Measurements from ENCODE around the gene TIPARP. TPM values are rescaled to one million over a fixed set of nuclear protein-coding genes. Genes with fewer than 3 reads are reported as not detected.

The TIPARP gene
- polyA plus RNA-seq, 1 of the 3 experiments (the other 2 are of a cell fraction): 6.2 TPM

DNA sequence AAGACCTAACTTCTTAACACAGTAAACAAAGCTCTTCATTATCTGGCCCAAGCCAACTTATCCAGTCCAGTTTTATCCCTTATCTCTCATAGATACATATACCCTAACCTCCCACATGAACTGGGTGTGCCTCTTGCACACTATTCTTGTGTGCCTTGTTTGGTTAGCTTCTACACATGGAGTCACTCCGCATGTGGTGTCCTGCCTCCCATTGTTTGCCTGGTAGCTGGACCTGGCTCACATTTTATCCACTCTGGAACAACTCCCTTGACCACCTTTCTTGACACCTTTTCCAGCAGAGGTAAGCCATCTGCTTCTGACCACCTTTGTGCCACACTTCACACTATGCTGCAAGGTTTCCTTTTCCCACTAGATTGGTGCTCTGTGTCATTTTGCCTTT lies 15.2 kb downstream of the TIPARP start:
- TF ChIP-seq FOXJ3 (CRISPR knock-in tag; IDR thresholded peaks at IDR 0.05) (no peak), TCF12 (IDR thresholded peaks at IDR 0.05) (no peak), NFIC (IDR thresholded peaks at IDR 0.05; ENCODE audit: borderline replicate concordance) (no peak), RCOR1 (IDR thresholded peaks at IDR 0.05; ENCODE audit: low read length) (no peak), RAD21 (IDR thresholded peaks at IDR 0.05; ENCODE audit: low read length) (no peak)
- Histone ChIP-seq H3K4me1 (ENCODE audit: control insufficient read depth in 1 of 2, insufficient read depth in 2 of 2, low read depth in 1 of 2, low read length in 1 of 2) (peaks cover 5 to 73% of the 10 kb centered on the region in 2 experiments), H3K9me3 (no peaks in the 10 kb centered on the region), H3F3A (replicated peaks; ENCODE audit: insufficient read depth) (peaks cover 30% of the 10 kb centered on the region), H4K20me1 (ENCODE audit: insufficient read depth) (peaks cover 10% of the 10 kb centered on the region), H3K27ac (ENCODE audit: low read depth in 2 of 2, low read length in 1 of 2) (no peak overlapping the region), H2AFZ (ENCODE audit: low read depth) (no peak overlapping the region), H3K36me3 (replicated peaks in 1 of 2; ENCODE audit: control insufficient read depth in 1 of 2, insufficient read depth in 2 of 2, low read length in 1 of 2) (peaks cover 12 to 13% of the 10 kb centered on the region in 2 experiments), H3K79me2 (ENCODE audit: insufficient read depth) (peaks cover 89% of the 10 kb centered on the region), H3K4me2 (peak overlapping the region; percentile 31; the same call in 1 of the 2 replicates), H3K27me3 (ENCODE audit: insufficient read depth) (no peaks in the 10 kb centered on the region), H3K4me3 (ENCODE audit: low read depth in 2 of 2, low read length in 1 of 2) (no peak overlapping the region), H3K9me2 (no peaks in the 10 kb centered on the region), H3K9ac (no peak overlapping the region)
- CTCF ChIA-PET: interaction anchor here (1.0 to 1.5 kb wide), 2 partner anchors 9 to 11 kb away, joined by 3 read pairs; no protein-coding TSS in a partner anchor
- POLR2A ChIA-PET: no interaction called here
- no peak for DNase-seq
- WGBS (ENCODE audit: low lambda C conversion rate): 0% methylated on average over 1 of the region's 1 CpG

DNA sequence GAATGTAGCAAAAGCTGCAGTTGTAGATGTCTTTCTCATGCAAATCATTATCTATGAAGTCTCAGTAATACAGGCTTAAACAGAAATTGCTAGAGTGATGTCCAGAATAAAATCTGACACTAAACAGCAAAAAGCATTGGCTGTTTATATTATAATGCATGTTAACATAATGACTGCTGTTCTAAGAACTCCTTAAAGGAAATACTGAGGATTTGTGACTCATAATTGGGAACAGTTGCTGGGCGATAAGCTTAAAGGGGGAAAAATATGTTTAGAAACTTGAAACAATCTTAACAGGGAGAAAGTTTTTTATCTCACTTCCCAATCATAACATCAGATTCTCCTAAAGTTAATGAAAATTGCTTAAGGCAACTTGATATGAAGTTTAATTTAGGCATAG lies 17.5 kb downstream of the TIPARP start:
- WGBS (ENCODE audit: low lambda C conversion rate): 9% methylated on average over 1 of the region's 1 CpG
- TF ChIP-seq, protein P1, sequence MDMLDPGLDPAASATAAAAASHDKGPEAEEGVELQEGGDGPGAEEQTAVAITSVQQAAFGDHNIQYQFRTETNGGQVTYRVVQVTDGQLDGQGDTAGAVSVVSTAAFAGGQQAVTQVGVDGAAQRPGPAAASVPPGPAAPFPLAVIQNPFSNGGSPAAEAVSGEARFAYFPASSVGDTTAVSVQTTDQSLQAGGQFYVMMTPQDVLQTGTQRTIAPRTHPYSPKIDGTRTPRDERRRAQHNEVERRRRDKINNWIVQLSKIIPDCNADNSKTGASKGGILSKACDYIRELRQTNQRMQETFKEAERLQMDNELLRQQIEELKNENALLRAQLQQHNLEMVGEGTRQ (IDR thresholded peaks at IDR 0.05; ENCODE audit: borderline replicate concordance, low read depth, low read length): no peak
- TF ChIP-seq, protein P2, sequence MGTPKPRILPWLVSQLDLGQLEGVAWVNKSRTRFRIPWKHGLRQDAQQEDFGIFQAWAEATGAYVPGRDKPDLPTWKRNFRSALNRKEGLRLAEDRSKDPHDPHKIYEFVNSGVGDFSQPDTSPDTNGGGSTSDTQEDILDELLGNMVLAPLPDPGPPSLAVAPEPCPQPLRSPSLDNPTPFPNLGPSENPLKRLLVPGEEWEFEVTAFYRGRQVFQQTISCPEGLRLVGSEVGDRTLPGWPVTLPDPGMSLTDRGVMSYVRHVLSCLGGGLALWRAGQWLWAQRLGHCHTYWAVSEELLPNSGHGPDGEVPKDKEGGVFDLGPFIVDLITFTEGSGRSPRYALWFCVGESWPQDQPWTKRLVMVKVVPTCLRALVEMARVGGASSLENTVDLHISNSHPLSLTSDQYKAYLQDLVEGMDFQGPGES (IDR thresholded peaks at IDR 0.05; ENCODE audit: low read depth, low read length): no peak
- TF ChIP-seq POLR2AphosphoS5 (IDR thresholded peaks at IDR 0.05; ENCODE audit: low read depth, low read length) (peak; percentile 42; the same call in 1 of the 2 replicates), NFIC (IDR thresholded peaks at IDR 0.05; ENCODE audit: borderline replicate concordance) (peak; percentile 62; the same call in 1 of the 2 replicates), JUND (IDR thresholded peaks at IDR 0.05) (peak; percentile 87), RFX5 (IDR thresholded peaks at IDR 0.05; ENCODE audit: low read length) (no peak), CHD2 (IDR thresholded peaks at IDR 0.05; ENCODE audit: low read length, partially characterized antibody) (no peak), MXI1 (IDR thresholded peaks at IDR 0.05; ENCODE audit: low read depth, low read length) (no peak), EP300 (IDR thresholded peaks at IDR 0.05; ENCODE audit: borderline replicate concordance in 1 of 2, low read depth in 1 of 2, low read length in 1 of 2) (peak in 1 of 2 experiments; percentile 77; a peak in 1 of 4 replicates), FOSL2 (IDR thresholded peaks at IDR 0.05; ENCODE audit: borderline replicate concordance, low read depth) (peak; percentile 83; the same call in 1 of the 2 replicates), TEAD4 (IDR thresholded peaks at IDR 0.05; ENCODE audit: borderline replicate concordance, insufficient read depth) (peak; percentile 54; the same call in 1 of the 2 replicates), TCF12 (IDR thresholded peaks at IDR 0.05) (peak; percentile 95), ELF1 (IDR thresholded peaks at IDR 0.05) (no peak), TAF1 (IDR thresholded peaks at IDR 0.05; ENCODE audit: borderline replicate concordance, low read depth, low read length) (no peak)
- TF ChIP-seq, protein P3, sequence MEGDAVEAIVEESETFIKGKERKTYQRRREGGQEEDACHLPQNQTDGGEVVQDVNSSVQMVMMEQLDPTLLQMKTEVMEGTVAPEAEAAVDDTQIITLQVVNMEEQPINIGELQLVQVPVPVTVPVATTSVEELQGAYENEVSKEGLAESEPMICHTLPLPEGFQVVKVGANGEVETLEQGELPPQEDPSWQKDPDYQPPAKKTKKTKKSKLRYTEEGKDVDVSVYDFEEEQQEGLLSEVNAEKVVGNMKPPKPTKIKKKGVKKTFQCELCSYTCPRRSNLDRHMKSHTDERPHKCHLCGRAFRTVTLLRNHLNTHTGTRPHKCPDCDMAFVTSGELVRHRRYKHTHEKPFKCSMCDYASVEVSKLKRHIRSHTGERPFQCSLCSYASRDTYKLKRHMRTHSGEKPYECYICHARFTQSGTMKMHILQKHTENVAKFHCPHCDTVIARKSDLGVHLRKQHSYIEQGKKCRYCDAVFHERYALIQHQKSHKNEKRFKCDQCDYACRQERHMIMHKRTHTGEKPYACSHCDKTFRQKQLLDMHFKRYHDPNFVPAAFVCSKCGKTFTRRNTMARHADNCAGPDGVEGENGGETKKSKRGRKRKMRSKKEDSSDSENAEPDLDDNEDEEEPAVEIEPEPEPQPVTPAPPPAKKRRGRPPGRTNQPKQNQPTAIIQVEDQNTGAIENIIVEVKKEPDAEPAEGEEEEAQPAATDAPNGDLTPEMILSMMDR (IDR thresholded peaks at IDR 0.05): no peak
- TF ChIP-seq, protein P4, sequence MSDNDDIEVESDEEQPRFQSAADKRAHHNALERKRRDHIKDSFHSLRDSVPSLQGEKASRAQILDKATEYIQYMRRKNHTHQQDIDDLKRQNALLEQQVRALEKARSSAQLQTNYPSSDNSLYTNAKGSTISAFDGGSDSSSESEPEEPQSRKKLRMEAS (IDR thresholded peaks at IDR 0.05; ENCODE audit: low read depth): no peak
- TF ChIP-seq, protein P5, sequence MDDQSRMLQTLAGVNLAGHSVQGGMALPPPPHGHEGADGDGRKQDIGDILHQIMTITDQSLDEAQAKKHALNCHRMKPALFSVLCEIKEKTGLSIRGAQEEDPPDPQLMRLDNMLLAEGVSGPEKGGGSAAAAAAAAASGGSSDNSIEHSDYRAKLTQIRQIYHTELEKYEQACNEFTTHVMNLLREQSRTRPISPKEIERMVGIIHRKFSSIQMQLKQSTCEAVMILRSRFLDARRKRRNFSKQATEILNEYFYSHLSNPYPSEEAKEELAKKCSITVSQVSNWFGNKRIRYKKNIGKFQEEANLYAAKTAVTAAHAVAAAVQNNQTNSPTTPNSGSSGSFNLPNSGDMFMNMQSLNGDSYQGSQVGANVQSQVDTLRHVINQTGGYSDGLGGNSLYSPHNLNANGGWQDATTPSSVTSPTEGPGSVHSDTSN (IDR thresholded peaks at IDR 0.05): peak; percentile 57
- Histone ChIP-seq H3K79me2 (ENCODE audit: insufficient read depth) (peaks cover 78% of the 10 kb centered on the region), H3K9ac (peak overlapping the region; percentile 55; the same call in 1 of the 2 replicates), H3K9me3 (no peaks in the 10 kb centered on the region), H3K4me1 (ENCODE audit: control insufficient read depth in 1 of 2, insufficient read depth in 2 of 2, low read depth in 1 of 2, low read length in 1 of 2) (peaks cover 3 to 68% of the 10 kb centered on the region in 2 experiments), H4K20me1 (ENCODE audit: insufficient read depth) (no peaks in the 10 kb centered on the region), H3K9me2 (no peaks in the 10 kb centered on the region), H3K36me3 (replicated peaks in 1 of 2; ENCODE audit: control insufficient read depth in 1 of 2, insufficient read depth in 2 of 2, low read length in 1 of 2) (peaks cover 28 to 33% of the 10 kb centered on the region in 2 experiments), H3K4me2 (peak overlapping the region; percentile 58; the same call in 1 of the 2 replicates), H3F3A (replicated peaks; ENCODE audit: insufficient read depth) (peaks cover 30% of the 10 kb centered on the region), H2AFZ (ENCODE audit: low read depth) (no peak overlapping the region), H3K27ac (ENCODE audit: low read depth in 2 of 2, low read length in 1 of 2) (peak overlapping the region; percentile 58 to 85; a peak in 3 of 4 replicates), H3K4me3 (ENCODE audit: low read depth in 2 of 2, low read length in 1 of 2) (peak overlapping the region in 1 of 2 experiments; percentile 38; a peak in 1 of 4 replicates), H3K27me3 (ENCODE audit: insufficient read depth) (no peaks in the 10 kb centered on the region)
- no peak for DNase-seq
- CTCF ChIA-PET: interaction anchor here (1.0 to 1.3 kb wide), 2 partner anchors 16 to 19 kb away, joined by 3 read pairs; no protein-coding TSS in a partner anchor
- POLR2A ChIA-PET: no interaction called here

Measured in SK-N-SH (cell line).